ENCODE results near the gene WNT3A. TPM values are rescaled to one million over a fixed set of nuclear protein-coding genes. Genes with fewer than 3 reads are reported as not detected.

The WNT3A gene
- total RNA-seq, 1 experiment from 2014 or later: not detected

DNA sequence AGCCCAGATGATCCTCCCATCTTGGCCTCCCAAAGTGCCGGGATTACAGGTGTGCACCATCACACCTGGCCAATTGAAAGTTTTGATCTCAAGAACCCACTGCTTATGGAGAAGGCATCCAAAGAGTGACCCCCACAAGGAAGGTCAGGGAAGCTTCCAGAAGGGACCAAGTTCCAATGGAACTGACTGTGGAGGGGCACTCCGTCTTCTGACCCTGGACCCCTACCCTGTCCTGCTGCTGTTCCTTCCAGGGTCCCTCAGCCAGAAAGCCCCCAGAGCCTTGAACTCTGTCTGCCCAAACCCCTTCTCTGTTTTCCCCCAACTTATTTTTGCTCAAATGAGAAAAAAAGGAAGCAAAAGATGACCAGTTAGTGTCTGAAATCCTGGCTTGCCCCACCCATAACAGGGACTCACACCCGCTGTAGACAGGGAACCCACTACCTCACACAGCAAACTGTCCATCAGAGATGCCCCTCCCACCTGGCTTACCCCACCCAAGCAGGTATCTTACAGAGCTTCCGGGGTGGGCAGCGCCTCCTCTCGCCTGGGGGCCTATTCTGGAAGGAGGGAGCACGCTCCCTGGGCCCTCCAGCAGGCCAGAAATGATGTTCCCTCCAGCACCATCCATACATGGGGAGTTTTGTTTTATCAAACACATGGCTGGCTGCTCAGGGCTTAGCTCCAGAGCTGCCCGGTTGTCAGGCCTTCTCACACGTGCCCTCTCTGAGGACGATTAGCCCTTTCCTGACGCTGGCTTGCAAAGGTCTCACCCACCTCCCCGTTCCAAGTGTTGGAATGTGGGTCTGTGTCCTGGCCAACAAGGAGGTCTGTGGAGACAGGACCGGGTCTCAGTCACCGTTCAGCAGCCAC, 3.1 kb upstream of the WNT3A start:
- no peak for DNase-seq (ENCODE audit: low spot score)
- no TSS peak for BruUV-seq (replicated peaks)
- ChIA-PET CTCF (no interaction called here), POLR2A (ENCODE audit: low non-redundant PET) (no interaction called here)
- peaks cover 79% of the 10 kb centered on the region for H3K27me3 ChIP-seq (replicated peaks; ENCODE audit: insufficient read depth, low read depth, low read length, poor library complexity)
- no peak overlapping the region for H3K4me3 ChIP-seq (ENCODE audit: low read depth, low read length, poor library complexity, severe bottlenecking)
- no peak overlapping the region for H3K27ac ChIP-seq (ENCODE audit: low read depth, low read length, poor library complexity, severe bottlenecking)
- no peaks in the 10 kb centered on the region for H3K9me3 ChIP-seq (ENCODE audit: low read depth, low read length, poor library complexity, severe bottlenecking)
- no peaks in the 10 kb centered on the region for H3K4me1 ChIP-seq (ENCODE audit: insufficient read depth, low read length, poor library complexity, severe bottlenecking)
- intact Hi-C loops (cut with micrococcal nuclease; ENCODE audit: unreplicated experiment): loop anchor here (5.0 kb wide), 1 partner anchor 74 kb away; no protein-coding TSS in a partner anchor
- no peaks in the 10 kb centered on the region for H3K36me3 ChIP-seq (ENCODE audit: insufficient read depth, low read length, poor library complexity, severe bottlenecking)
- TF ChIP-seq, protein P1, sequence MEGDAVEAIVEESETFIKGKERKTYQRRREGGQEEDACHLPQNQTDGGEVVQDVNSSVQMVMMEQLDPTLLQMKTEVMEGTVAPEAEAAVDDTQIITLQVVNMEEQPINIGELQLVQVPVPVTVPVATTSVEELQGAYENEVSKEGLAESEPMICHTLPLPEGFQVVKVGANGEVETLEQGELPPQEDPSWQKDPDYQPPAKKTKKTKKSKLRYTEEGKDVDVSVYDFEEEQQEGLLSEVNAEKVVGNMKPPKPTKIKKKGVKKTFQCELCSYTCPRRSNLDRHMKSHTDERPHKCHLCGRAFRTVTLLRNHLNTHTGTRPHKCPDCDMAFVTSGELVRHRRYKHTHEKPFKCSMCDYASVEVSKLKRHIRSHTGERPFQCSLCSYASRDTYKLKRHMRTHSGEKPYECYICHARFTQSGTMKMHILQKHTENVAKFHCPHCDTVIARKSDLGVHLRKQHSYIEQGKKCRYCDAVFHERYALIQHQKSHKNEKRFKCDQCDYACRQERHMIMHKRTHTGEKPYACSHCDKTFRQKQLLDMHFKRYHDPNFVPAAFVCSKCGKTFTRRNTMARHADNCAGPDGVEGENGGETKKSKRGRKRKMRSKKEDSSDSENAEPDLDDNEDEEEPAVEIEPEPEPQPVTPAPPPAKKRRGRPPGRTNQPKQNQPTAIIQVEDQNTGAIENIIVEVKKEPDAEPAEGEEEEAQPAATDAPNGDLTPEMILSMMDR (conservative IDR thresholded peaks at IDR 0.05; ENCODE audit: low read depth, low read length): no peak
- TF ChIP-seq EZH2 (IDR thresholded peaks at IDR 0.05; ENCODE audit: borderline replicate concordance, low read depth, low read length, poor library complexity, severe bottlenecking): no peak

DNA sequence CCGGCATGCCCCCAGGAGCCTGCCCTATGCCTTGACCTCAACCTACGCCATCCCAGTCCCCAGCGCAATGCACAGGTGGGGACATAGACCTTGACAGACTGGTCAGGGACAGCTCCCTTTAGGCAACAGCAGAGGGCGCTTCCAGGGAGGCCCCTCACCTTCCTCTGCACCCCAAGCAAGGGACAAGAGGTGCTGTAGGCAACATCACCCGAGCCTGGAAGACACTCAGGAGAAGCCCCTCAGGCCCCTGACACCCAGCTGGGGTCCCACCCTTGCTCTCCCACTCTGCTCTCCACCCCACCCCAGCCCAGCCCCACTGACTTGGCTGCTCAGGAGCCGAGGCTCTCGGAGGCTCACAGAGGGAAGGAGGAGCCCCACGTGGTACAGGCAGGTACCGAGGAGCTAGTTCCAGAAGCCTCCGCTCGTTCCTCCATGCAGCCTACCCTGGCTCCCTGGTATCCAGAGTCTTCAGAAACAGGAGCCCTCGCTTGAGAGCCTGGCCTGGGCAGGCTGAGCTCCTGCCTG, 2.4 kb upstream of the WNT3A start:
- Histone ChIP-seq H3K27ac (ENCODE audit: low read depth, low read length, poor library complexity, severe bottlenecking) (no peak overlapping the region), H3K27me3 (replicated peaks; ENCODE audit: insufficient read depth, low read depth, low read length, poor library complexity) (peaks cover 86% of the 10 kb centered on the region), H3K4me1 (ENCODE audit: insufficient read depth, low read length, poor library complexity, severe bottlenecking) (no peaks in the 10 kb centered on the region), H3K36me3 (ENCODE audit: insufficient read depth, low read length, poor library complexity, severe bottlenecking) (no peaks in the 10 kb centered on the region), H3K9me3 (ENCODE audit: low read depth, low read length, poor library complexity, severe bottlenecking) (no peaks in the 10 kb centered on the region), H3K4me3 (ENCODE audit: low read depth, low read length, poor library complexity, severe bottlenecking) (no peak overlapping the region)
- ChIA-PET CTCF (interaction anchor here (0.5 to 0.7 kb wide), 4 partner anchors 9 to 127 kb away, joined by 4 to 11 read pairs (median 4); no protein-coding TSS in a partner anchor), POLR2A (ENCODE audit: low non-redundant PET) (no interaction called here)
- intact Hi-C loops (cut with micrococcal nuclease; ENCODE audit: unreplicated experiment): loop anchor here (5.0 kb wide), 1 partner anchor 73 kb away; no protein-coding TSS in a partner anchor
- TF ChIP-seq EZH2 (IDR thresholded peaks at IDR 0.05; ENCODE audit: borderline replicate concordance, low read depth, low read length, poor library complexity, severe bottlenecking): no peak
- TF ChIP-seq, protein P1 (conservative IDR thresholded peaks at IDR 0.05; ENCODE audit: low read depth, low read length): peak; percentile 56
- no peak for DNase-seq (ENCODE audit: low spot score)
- BruUV-seq (replicated peaks): no TSS peak

DNA sequence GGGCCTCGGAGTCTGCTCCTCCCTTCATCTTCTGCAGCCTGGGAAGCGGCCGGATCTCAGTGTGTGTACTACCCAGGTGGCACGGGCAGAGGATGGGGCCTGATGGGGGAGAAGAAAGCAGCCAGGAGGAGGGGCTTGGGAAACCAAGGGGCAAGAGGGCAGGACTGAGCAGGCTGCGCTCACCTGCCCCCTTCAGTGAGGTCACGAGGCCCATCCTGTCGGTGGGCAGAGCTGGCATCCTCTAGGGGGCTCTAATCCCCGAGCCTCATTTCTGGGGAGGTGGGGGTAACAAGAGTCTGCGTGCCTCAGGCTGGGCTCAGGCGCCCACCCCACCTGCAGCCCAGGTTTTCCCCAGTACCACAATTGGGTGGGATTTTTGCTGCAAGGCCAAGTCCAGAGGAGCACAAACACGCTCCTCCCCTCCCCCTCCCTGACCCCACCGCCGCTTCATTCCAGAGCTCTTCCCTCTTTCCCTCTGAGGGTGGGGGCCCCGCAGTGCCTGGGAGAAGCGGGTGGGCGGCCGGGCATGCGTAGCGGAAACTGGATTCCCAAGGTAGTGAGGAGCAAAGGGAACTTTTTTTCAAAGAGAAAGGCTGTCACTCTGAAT, 1.8 kb upstream of the WNT3A start:
- H3K27me3 ChIP-seq (replicated peaks; ENCODE audit: insufficient read depth, low read depth, low read length, poor library complexity): peaks cover 92% of the 10 kb centered on the region
- H3K9me3 ChIP-seq (ENCODE audit: low read depth, low read length, poor library complexity, severe bottlenecking): no peaks in the 10 kb centered on the region
- H3K4me3 ChIP-seq (ENCODE audit: low read depth, low read length, poor library complexity, severe bottlenecking): no peak overlapping the region
- BruUV-seq (replicated peaks): no TSS peak
- no peaks in the 10 kb centered on the region for H3K4me1 ChIP-seq (ENCODE audit: insufficient read depth, low read length, poor library complexity, severe bottlenecking)
- no peaks in the 10 kb centered on the region for H3K36me3 ChIP-seq (ENCODE audit: insufficient read depth, low read length, poor library complexity, severe bottlenecking)
- ChIA-PET POLR2A (ENCODE audit: low non-redundant PET) (no interaction called here), CTCF (interaction anchor here (0.5 to 0.7 kb wide), 5 partner anchors 9 to 801 kb away, joined by 3 to 11 read pairs (median 4); no protein-coding TSS in a partner anchor)
- DNase-seq (ENCODE audit: low spot score): no peak
- TF ChIP-seq, protein P1 (conservative IDR thresholded peaks at IDR 0.05; ENCODE audit: low read depth, low read length): no peak
- no peak for TF ChIP-seq EZH2 (IDR thresholded peaks at IDR 0.05; ENCODE audit: borderline replicate concordance, low read depth, low read length, poor library complexity, severe bottlenecking)
- H3K27ac ChIP-seq (ENCODE audit: low read depth, low read length, poor library complexity, severe bottlenecking): no peak overlapping the region
- intact Hi-C loops (cut with micrococcal nuclease; ENCODE audit: unreplicated experiment): loop anchor here (5.0 kb wide), 1 partner anchor 72 kb away; no protein-coding TSS in a partner anchor
